Activated CD8-positive, alpha-beta T cell treated with anti-CD3 and anti-CD28 coated beads, Interleukin-2, amount 10 ng/mL, durations not matched to agents 7 days and 5 days (primary cell): ENCODE results near the gene HSH2D. TPM values are rescaled to one million over a fixed set of nuclear protein-coding genes. Genes with fewer than 3 reads are reported as not detected.

ENCODE experiments used
- ATAC-seq: fragments of 150-1000 bp; cut with Tn5 transposase; one replicate; pipeline ENCODE4 v1.10.0; 2021; ENCODE audit warnings: moderate library complexity
- CTCF ChIA-PET: fragments of 350-600 bp; sonication (Branson Sonifier 250); formaldehyde crosslinking; loops from one replicate; lab custom pipeline; 2021; ENCODE audit warnings: antibody characterized with exemption; lab: Charles Lee
- POLR2A ChIA-PET: fragments of 350-600 bp; sonication (Branson Sonifier 250); formaldehyde crosslinking; loops from one replicate; lab custom pipeline; 2021; ENCODE audit warnings: antibody characterized with exemption; lab: Charles Lee
- DNase-seq: peaks from one replicate; pipeline ENCODE4 v3.0.0-alpha.2; 2020
- H3K27ac Mint-ChIP-seq: one replicate; pipeline ENCODE4 v1.8.0; 2021; ENCODE audit warnings: mild to moderate bottlenecking, mixed read lengths
- H3K27me3 Mint-ChIP-seq: one replicate; pipeline ENCODE4 v1.8.0; 2021; ENCODE audit warnings: low read depth, mixed read lengths
- H3K36me3 Mint-ChIP-seq: one replicate; pipeline ENCODE4 v1.8.0; 2021; ENCODE audit warnings: low read depth, mixed read lengths
- H3K4me1 Mint-ChIP-seq: one replicate; pipeline ENCODE4 v1.8.0; 2021; ENCODE audit warnings: low read depth, mixed read lengths
- H3K4me3 Mint-ChIP-seq: one replicate; pipeline ENCODE4 v1.8.0; 2021; ENCODE audit warnings: mild to moderate bottlenecking, mixed read lengths
- H3K9me3 Mint-ChIP-seq: one replicate; pipeline ENCODE4 v1.8.0; 2022; ENCODE audit warnings: mixed read lengths; ENCODE audit not compliant: insufficient read depth
- total RNA-seq, 2 experiments: library from RNA; stranded (reverse); gene quantifications; one replicate each; pipeline ENCODE4 v1.2.3, GENCODE V29; 2021

Gene HSH2D
- total RNA-seq, 2 experiments from 2014 or later, result 83.6 to 84.3 TPM

- CTCF ChIA-PET, result interaction anchor here (1.0 to 1.3 kb wide), 2 partner anchors 31 to 54 kb away, joined by 3 read pairs; no protein-coding TSS in a partner anchor
- no peak for ATAC-seq
Observed at GRCh38 chr19:16106121-16106520, 37.4 kb upstream of the HSH2D start.

GRCh38 chr19:16111160-16111908 is 32.2 kb upstream of the HSH2D start, which contains the start of gene RAB8A:
TSS of gene RAB8A (plus strand) at chr19:16111889. CDS start at chr19:16111902, 13 bp downstream.
- H3K4me3 Mint-ChIP-seq, result peak within 1 kb of the TSS; percentile 98
- peaks cover 26% of the 10 kb centered on the region for H3K36me3 Mint-ChIP-seq
- no peaks in the 10 kb centered on the region for H3K9me3 Mint-ChIP-seq

More at GRCh38 chr19:16106121-16106520, 37.4 kb upstream of the HSH2D start:
- Mint-ChIP-seq H3K4me1 (peaks cover 7% of the 10 kb centered on the region), H3K36me3 (peaks cover 29% of the 10 kb centered on the region), H3K27ac (peak overlapping the region; percentile 70), H3K4me3 (no peak overlapping the region), H3K27me3 (no peaks in the 10 kb centered on the region), H3K9me3 (no peaks in the 10 kb centered on the region)
- no peak for DNase-seq
- POLR2A ChIA-PET, result no interaction called here

GRCh38 chr19:16111909-16112752 is 31.4 kb upstream of the HSH2D start:
- ChIA-PET CTCF (interaction anchor here (0.6 to 2.6 kb wide), 13 partner anchors 7 to 77 kb away, joined by 3 to 20 read pairs (median 4); partner anchors contain the start of gene HSH2D), POLR2A (interaction anchor here (0.6 to 3.3 kb wide), 9 partner anchors 16 to 73 kb away, joined by 3 to 19 read pairs (median 8); partner anchors contain the start of genes FAM32A, HSH2D and TPM4)
- H3K27ac Mint-ChIP-seq, result peak overlapping the region; percentile 99
- peaks cover 45% of the 10 kb centered on the region for H3K4me1 Mint-ChIP-seq
- peaks cover 31% of the 10 kb centered on the region for H3K36me3 Mint-ChIP-seq
- ATAC-seq (no peak), DNase-seq (no peak)
- peak overlapping the region; percentile 98 for H3K4me3 Mint-ChIP-seq
- no peaks in the 10 kb centered on the region for H3K27me3 Mint-ChIP-seq
- H3K9me3 Mint-ChIP-seq, result no peaks in the 10 kb centered on the region

More at GRCh38 chr19:16111160-16111908, 32.2 kb upstream of the HSH2D start, which contains the start of gene RAB8A:
- peak; percentile 96 for ATAC-seq
- Mint-ChIP-seq H3K4me1 (peaks cover 39% of the 10 kb centered on the region), H3K27me3 (no peaks in the 10 kb centered on the region), H3K27ac (peak within 1 kb of the TSS; percentile 99)
- ChIA-PET CTCF (interaction anchor here (0.6 to 2.6 kb wide), 26 partner anchors 8 to 659 kb away, joined by 3 to 20 read pairs (median 4); partner anchors contain the start of genes FAM32A, HSH2D and TPM4), POLR2A (interaction anchor here (0.6 to 3.3 kb wide), 16 partner anchors 15 to 1530 kb away, joined by 3 to 19 read pairs (median 4); partner anchors contain the start of genes FAM32A, HSH2D and TPM4)
- DNase-seq, result peak; percentile 98

- Mint-ChIP-seq H3K4me3 (peak overlapping the region; percentile 98), H3K9me3 (no peaks in the 10 kb centered on the region), H3K36me3 (peaks cover 36% of the 10 kb centered on the region), H3K27ac (peak overlapping the region; percentile 99), H3K4me1 (peaks cover 51% of the 10 kb centered on the region), H3K27me3 (no peaks in the 10 kb centered on the region)
- ATAC-seq, result no peak
- DNase-seq, result no peak
- ChIA-PET POLR2A (interaction anchor here (1.0 to 3.3 kb wide), 3 partner anchors 26 to 35 kb away, joined by 4 to 19 read pairs (median 8); partner anchors contain the start of genes HSH2D and TPM4), CTCF (interaction anchor here (0.7 to 1.1 kb wide), 6 partner anchors 32 to 72 kb away, joined by 3 to 5 read pairs (median 4); partner anchors contain the start of gene FAM32A)
Observed at GRCh38 chr19:16112778-16113177, 30.7 kb upstream of the HSH2D start.

GRCh38 chr19:16113727-16114126 is 29.8 kb upstream of the HSH2D start:
- DNase-seq, result peak; percentile 26
- CTCF ChIA-PET, result interaction anchor here (1.0 to 1.4 kb wide), 2 partner anchors 30 to 71 kb away, joined by 3 read pairs; partner anchors contain the start of gene FAM32A

GRCh38 chr19:16115301-16116039 is 28.0 kb upstream of the HSH2D start:
- Mint-ChIP-seq H3K9me3 (no peaks in the 10 kb centered on the region), H3K36me3 (peaks cover 60% of the 10 kb centered on the region), H3K4me3 (no peak overlapping the region), H3K27ac (peak overlapping the region; percentile 79), H3K27me3 (no peaks in the 10 kb centered on the region), H3K4me1 (peaks cover 77% of the 10 kb centered on the region)
- DNase-seq, result no peak
- ATAC-seq, result no peak
- CTCF ChIA-PET, result interaction anchor here (0.6 to 1.8 kb wide), 5 partner anchors 29 to 303 kb away, joined by 3 to 5 read pairs (median 3); partner anchors contain the start of gene FAM32A
- POLR2A ChIA-PET, result interaction anchor here (1.0 to 3.0 kb wide), 4 partner anchors 28 to 45 kb away, joined by 4 to 10 read pairs (median 4); partner anchors contain the start of gene HSH2D

More at GRCh38 chr19:16113727-16114126, 29.8 kb upstream of the HSH2D start:
- H3K36me3 Mint-ChIP-seq, result peaks cover 46% of the 10 kb centered on the region
- no peak for ATAC-seq
- H3K27me3 Mint-ChIP-seq, result no peaks in the 10 kb centered on the region
- H3K9me3 Mint-ChIP-seq, result no peaks in the 10 kb centered on the region
- peak overlapping the region; percentile 58 for H3K4me3 Mint-ChIP-seq
- H3K27ac Mint-ChIP-seq, result peak overlapping the region; percentile 70
- POLR2A ChIA-PET, result interaction anchor here (0.6 to 3.3 kb wide), 3 partner anchors 30 to 72 kb away, joined by 3 to 19 read pairs (median 8); partner anchors contain the start of genes HSH2D and TPM4
- peaks cover 61% of the 10 kb centered on the region for H3K4me1 Mint-ChIP-seq

- ChIA-PET CTCF (interaction anchor here (1.2 to 1.8 kb wide), 2 partner anchors 54 to 69 kb away, joined by 4 to 5 read pairs; partner anchors contain the start of gene FAM32A), POLR2A (interaction anchor here (1.4 to 3.0 kb wide), 3 partner anchors 28 to 34 kb away, joined by 4 to 10 read pairs (median 4); partner anchors contain the start of gene HSH2D)
- H3K36me3 Mint-ChIP-seq, result peaks cover 63% of the 10 kb centered on the region
- no peaks in the 10 kb centered on the region for H3K27me3 Mint-ChIP-seq
- H3K4me3 Mint-ChIP-seq, result no peak overlapping the region
- ATAC-seq (no peak), DNase-seq (no peak)
- peaks cover 77% of the 10 kb centered on the region for H3K4me1 Mint-ChIP-seq
- no peaks in the 10 kb centered on the region for H3K9me3 Mint-ChIP-seq
- H3K27ac Mint-ChIP-seq, result peak overlapping the region; percentile 89
Observed at GRCh38 chr19:16116067-16116466, 27.4 kb upstream of the HSH2D start.

- peaks cover 72% of the 10 kb centered on the region for H3K36me3 Mint-ChIP-seq
- H3K4me1 Mint-ChIP-seq, result peaks cover 82% of the 10 kb centered on the region
- H3K27me3 Mint-ChIP-seq, result no peaks in the 10 kb centered on the region
- no peaks in the 10 kb centered on the region for H3K9me3 Mint-ChIP-seq
- CTCF ChIA-PET, result interaction anchor here (0.7 to 2.2 kb wide), 6 partner anchors 23 to 266 kb away, joined by 3 to 9 read pairs (median 4); partner anchors contain the start of gene FAM32A
- no peak for DNase-seq
- peak overlapping the region; percentile 25 for H3K4me3 Mint-ChIP-seq
- H3K27ac Mint-ChIP-seq, result peak overlapping the region; percentile 89
- POLR2A ChIA-PET, result interaction anchor here (0.6 to 3.9 kb wide), 4 partner anchors 26 to 254 kb away, joined by 3 to 42 read pairs (median 4); partner anchors contain the start of gene HSH2D
- ATAC-seq, result no peak
Observed at GRCh38 chr19:16117594-16118033, 25.9 kb upstream of the HSH2D start.

- POLR2A ChIA-PET, result interaction anchor here (0.6 to 3.9 kb wide), 6 partner anchors 25 to 253 kb away, joined by 3 to 42 read pairs (median 4); partner anchors contain the start of gene HSH2D
- ATAC-seq, result peak; percentile 45
- peak; percentile 50 for DNase-seq
- CTCF ChIA-PET, result interaction anchor here (1.1 to 2.2 kb wide), 4 partner anchors 24 to 77 kb away, joined by 3 to 9 read pairs (median 4); partner anchors contain the start of gene FAM32A
- Mint-ChIP-seq H3K27me3 (no peaks in the 10 kb centered on the region), H3K4me3 (peak overlapping the region; percentile 68), H3K36me3 (peaks cover 72% of the 10 kb centered on the region), H3K4me1 (peaks cover 80% of the 10 kb centered on the region), H3K9me3 (no peaks in the 10 kb centered on the region), H3K27ac (peak overlapping the region; percentile 89)
Observed at GRCh38 chr19:16118489-16119033, 24.9 kb upstream of the HSH2D start.
